HEK293 (cell line): ENCODE data around the gene RNF151.

Experiments
- CTCF ChIA-PET: fragments of 350-600 bp; formaldehyde crosslinking; extraction: SDS; loops from one replicate; lab custom pipeline; 2021; ENCODE audit warnings: antibody characterized with exemption; lab: Yijun Ruan, JAX
- POLR2A ChIA-PET: fragments of 300-600 bp; formaldehyde crosslinking; extraction: SDS; loops from one replicate; lab custom pipeline; 2020; ENCODE audit warnings: antibody characterized with exemption, inconsistent platforms; lab: Yijun Ruan, JAX
- H3K27ac ChIP-seq: fragments of 200-500 bp; sonication (Bioruptor generic); 2 replicates; pipeline ENCODE4 v1.5.1; 2014; ENCODE audit warnings: low read depth, low read length, control low read depth, inconsistent platforms; ENCODE audit errors: extremely low read depth
- H3K36me3 ChIP-seq, 2 experiments: fragments of 200-500 bp in 1 of 2; sonication (Bioruptor generic) in 1 of 2; 1 replicate in 1 of 2; 2 replicates in 1 of 2; pipeline ENCODE4 v1.5.1; 2014 to 2017; ENCODE audit warnings: inconsistent platforms in 2 of 2, low read length in 2 of 2; ENCODE audit not compliant: control insufficient read depth in 2 of 2, insufficient read depth in 1 of 2
- H3K4me1 ChIP-seq: fragments of 200-500 bp; sonication (Bioruptor generic); 2 replicates; pipeline ENCODE4 v1.5.1; 2014; ENCODE audit warnings: mild to moderate bottlenecking, low read length, inconsistent platforms; ENCODE audit not compliant: control insufficient read depth, insufficient read depth
- H3K4me3 ChIP-seq: 2 replicates; pipeline ENCODE4 v1.5.1; 2011; ENCODE audit warnings: low read depth, mild to moderate bottlenecking, control low read depth, low read length, moderate library complexity
- H3K9me3 ChIP-seq: fragments of 200-500 bp; sonication (Bioruptor generic); 2 replicates; pipeline ENCODE4 v1.5.1; 2014; ENCODE audit warnings: low read depth, low read length, inconsistent platforms; ENCODE audit not compliant: control insufficient read depth, insufficient read depth
- PATZ1 ChIP-seq: fragments of 450-650 bp; formaldehyde crosslinking; IDR thresholded peaks from 2 replicates; pipeline ENCODE4 v1.5.1; 2016; ENCODE audit warnings: missing biosample characterization, missing genetic modification characterization
- ZBTB20 ChIP-seq: fragments of 450-650 bp; formaldehyde crosslinking; IDR thresholded peaks from 2 replicates; pipeline ENCODE4 v1.5.1; 2016; ENCODE audit warnings: missing biosample characterization, missing genetic modification characterization
- ZBTB7A ChIP-seq: fragments of 450-650 bp; formaldehyde crosslinking; IDR thresholded peaks from 2 replicates; pipeline ENCODE4 v1.5.1; 2016; ENCODE audit warnings: low read depth, missing biosample characterization, missing genetic modification characterization
- ZNF138 ChIP-seq: fragments of 450-650 bp; formaldehyde crosslinking; IDR thresholded peaks from 2 replicates; pipeline ENCODE4 v1.5.1; 2016; ENCODE audit warnings: missing biosample characterization, missing genetic modification characterization, borderline replicate concordance
- ZNF146 ChIP-seq: fragments of 450-650 bp; formaldehyde crosslinking; IDR thresholded peaks from 2 replicates; pipeline ENCODE4 v1.5.1; 2016; ENCODE audit warnings: missing biosample characterization, missing genetic modification characterization
- ZNF274 ChIP-seq, 2 experiments: fragments of 200-500 bp in 1 of 2; fragments of 450-650 bp in 1 of 2; sonication (Bioruptor generic) in 1 of 2; formaldehyde crosslinking in 1 of 2; IDR thresholded peaks; 2 replicates each; pipeline versions ENCODE4 v1.5.1 to v1.6.1; 2014 to 2016; ENCODE audit warnings: borderline replicate concordance in 1 of 2, inconsistent platforms in 1 of 2, low read length in 1 of 2, missing biosample characterization in 1 of 2, missing genetic modification characterization in 1 of 2
- ZNF311 ChIP-seq: fragments of 450-650 bp; formaldehyde crosslinking; IDR thresholded peaks from 2 replicates; pipeline ENCODE4 v1.5.1; 2017; ENCODE audit warnings: missing biosample characterization, missing genetic modification characterization, borderline replicate concordance
- ZNF366 ChIP-seq: fragments of 450-650 bp; formaldehyde crosslinking; conservative IDR thresholded peaks from 2 replicates; pipeline ENCODE4 v1.5.1; 2016; ENCODE audit warnings: missing biosample characterization, missing genetic modification characterization
- ZNF37A ChIP-seq: fragments of 450-650 bp; IDR thresholded peaks from 2 replicates; pipeline ENCODE4 v1.5.1; 2018; ENCODE audit warnings: missing biosample characterization, missing genetic modification characterization
- ZNF645 ChIP-seq: fragments of 450-650 bp; formaldehyde crosslinking; IDR thresholded peaks from 2 replicates; pipeline ENCODE4; 2016; ENCODE audit warnings: missing biosample characterization, missing genetic modification characterization
- ZNF658 ChIP-seq: fragments of 450-650 bp; formaldehyde crosslinking; IDR thresholded peaks from 2 replicates; pipeline ENCODE4; 2016; ENCODE audit warnings: missing biosample characterization, missing genetic modification characterization
- ZNF707 ChIP-seq: fragments of 450-650 bp; formaldehyde crosslinking; IDR thresholded peaks from 2 replicates; pipeline ENCODE4 v1.5.1; 2016; ENCODE audit warnings: missing biosample characterization, missing genetic modification characterization
- ZNF747 ChIP-seq: fragments of 450-650 bp; formaldehyde crosslinking; IDR thresholded peaks from 2 replicates; pipeline ENCODE4 v1.5.1; 2016; ENCODE audit warnings: missing biosample characterization, missing genetic modification characterization
- ZSCAN16 ChIP-seq: fragments of 450-650 bp; formaldehyde crosslinking; IDR thresholded peaks from 2 replicates; pipeline ENCODE4 v1.5.1; 2016; ENCODE audit warnings: missing biosample characterization, missing genetic modification characterization
- TF ChIP-seq, protein P1 (sequence below): fragments of 450-650 bp; formaldehyde crosslinking; conservative IDR thresholded peaks from 2 replicates; pipeline ENCODE4 v1.5.1; 2016; ENCODE audit warnings: low read depth, missing biosample characterization, missing genetic modification characterization
- TF ChIP-seq, protein P2 (sequence below): fragments of 450-650 bp; formaldehyde crosslinking; IDR thresholded peaks from 2 replicates; pipeline ENCODE4 v1.5.1; 2016; ENCODE audit warnings: missing biosample characterization, missing genetic modification characterization
- TF ChIP-seq, protein P3 (sequence below): fragments of 450-650 bp; formaldehyde crosslinking; IDR thresholded peaks from 2 replicates; pipeline ENCODE4 v1.5.1; 2016; ENCODE audit warnings: missing biosample characterization, missing genetic modification characterization

The RNF151 gene

GRCh38 chr16:1963806-1964505 is 2.7 kb upstream of the RNF151 start (continued):
- TF ChIP-seq, protein P1, sequence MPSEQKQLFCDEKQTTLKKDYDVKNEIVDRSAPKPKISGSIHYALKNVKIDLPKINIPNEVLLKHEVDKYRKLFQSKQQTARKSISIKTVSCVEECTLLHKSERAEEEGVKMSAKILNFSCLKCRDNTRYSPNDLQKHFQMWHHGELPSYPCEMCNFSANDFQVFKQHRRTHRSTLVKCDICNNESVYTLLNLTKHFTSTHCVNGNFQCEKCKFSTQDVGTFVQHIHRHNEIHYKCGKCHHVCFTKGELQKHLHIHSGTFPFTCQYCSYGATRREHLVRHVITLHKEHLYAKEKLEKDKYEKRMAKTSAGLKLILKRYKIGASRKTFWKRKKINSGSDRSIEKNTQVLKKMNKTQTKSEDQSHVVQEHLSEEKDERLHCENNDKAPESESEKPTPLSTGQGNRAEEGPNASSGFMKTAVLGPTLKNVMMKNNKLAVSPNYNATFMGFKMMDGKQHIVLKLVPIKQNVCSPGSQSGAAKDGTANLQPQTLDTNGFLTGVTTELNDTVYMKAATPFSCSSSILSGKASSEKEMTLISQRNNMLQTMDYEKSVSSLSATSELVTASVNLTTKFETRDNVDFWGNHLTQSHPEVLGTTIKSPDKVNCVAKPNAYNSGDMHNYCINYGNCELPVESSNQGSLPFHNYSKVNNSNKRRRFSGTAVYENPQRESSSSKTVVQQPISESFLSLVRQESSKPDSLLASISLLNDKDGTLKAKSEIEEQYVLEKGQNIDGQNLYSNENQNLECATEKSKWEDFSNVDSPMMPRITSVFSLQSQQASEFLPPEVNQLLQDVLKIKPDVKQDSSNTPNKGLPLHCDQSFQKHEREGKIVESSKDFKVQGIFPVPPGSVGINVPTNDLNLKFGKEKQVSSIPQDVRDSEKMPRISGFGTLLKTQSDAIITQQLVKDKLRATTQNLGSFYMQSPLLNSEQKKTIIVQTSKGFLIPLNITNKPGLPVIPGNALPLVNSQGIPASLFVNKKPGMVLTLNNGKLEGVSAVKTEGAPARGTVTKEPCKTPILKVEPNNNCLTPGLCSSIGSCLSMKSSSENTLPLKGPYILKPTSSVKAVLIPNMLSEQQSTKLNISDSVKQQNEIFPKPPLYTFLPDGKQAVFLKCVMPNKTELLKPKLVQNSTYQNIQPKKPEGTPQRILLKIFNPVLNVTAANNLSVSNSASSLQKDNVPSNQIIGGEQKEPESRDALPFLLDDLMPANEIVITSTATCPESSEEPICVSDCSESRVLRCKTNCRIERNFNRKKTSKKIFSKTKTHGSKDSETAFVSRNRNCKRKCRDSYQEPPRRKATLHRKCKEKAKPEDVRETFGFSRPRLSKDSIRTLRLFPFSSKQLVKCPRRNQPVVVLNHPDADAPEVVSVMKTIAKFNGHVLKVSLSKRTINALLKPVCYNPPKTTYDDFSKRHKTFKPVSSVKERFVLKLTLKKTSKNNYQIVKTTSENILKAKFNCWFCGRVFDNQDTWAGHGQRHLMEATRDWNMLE, result no peak

- no peaks in the 10 kb centered on the region; the same call in 1 of the 2 replicates for H3K4me1 ChIP-seq
- peak within 1 kb of the TSS; percentile 100 for H3K27ac ChIP-seq
- H3K4me3 ChIP-seq, result peak within 1 kb of the TSS; percentile 94
- H3K36me3 ChIP-seq, result peaks cover 0 to 42% of the 10 kb centered on the region in 2 experiments; a peak in 1 of 3 replicates
- ChIA-PET CTCF (interaction anchor here (0.6 to 1.0 kb wide), 2 partner anchors 39 to 153 kb away, joined by 3 read pairs; no protein-coding TSS in a partner anchor), POLR2A (interaction anchor here (0.5 to 2.7 kb wide), 57 partner anchors 9 to 1194 kb away, joined by 3 to 76 read pairs (median 5); partner anchors contain the start of genes E4F1, ECI1, EME2 and FAHD1)
- H3K9me3 ChIP-seq, result no peaks in the 10 kb centered on the region
- TF ChIP-seq, protein P2, sequence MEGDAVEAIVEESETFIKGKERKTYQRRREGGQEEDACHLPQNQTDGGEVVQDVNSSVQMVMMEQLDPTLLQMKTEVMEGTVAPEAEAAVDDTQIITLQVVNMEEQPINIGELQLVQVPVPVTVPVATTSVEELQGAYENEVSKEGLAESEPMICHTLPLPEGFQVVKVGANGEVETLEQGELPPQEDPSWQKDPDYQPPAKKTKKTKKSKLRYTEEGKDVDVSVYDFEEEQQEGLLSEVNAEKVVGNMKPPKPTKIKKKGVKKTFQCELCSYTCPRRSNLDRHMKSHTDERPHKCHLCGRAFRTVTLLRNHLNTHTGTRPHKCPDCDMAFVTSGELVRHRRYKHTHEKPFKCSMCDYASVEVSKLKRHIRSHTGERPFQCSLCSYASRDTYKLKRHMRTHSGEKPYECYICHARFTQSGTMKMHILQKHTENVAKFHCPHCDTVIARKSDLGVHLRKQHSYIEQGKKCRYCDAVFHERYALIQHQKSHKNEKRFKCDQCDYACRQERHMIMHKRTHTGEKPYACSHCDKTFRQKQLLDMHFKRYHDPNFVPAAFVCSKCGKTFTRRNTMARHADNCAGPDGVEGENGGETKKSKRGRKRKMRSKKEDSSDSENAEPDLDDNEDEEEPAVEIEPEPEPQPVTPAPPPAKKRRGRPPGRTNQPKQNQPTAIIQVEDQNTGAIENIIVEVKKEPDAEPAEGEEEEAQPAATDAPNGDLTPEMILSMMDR (tag by site-specific recombination), result no peak; the same call in 1 of the 2 replicates
- TF ChIP-seq ZBTB7A (tag by site-specific recombination) (peak; percentile 74; the same call in 1 of the 2 replicates), ZNF311 (tag by site-specific recombination) (no peak), ZNF747 (no peak), ZNF146 (tag by site-specific recombination) (no peak), PATZ1 (peak; percentile 70), ZNF138 (tag by site-specific recombination) (no peak), ZNF37A (no peak), ZNF645 (0 out of 2 replicates have a peak, but pooled peaks have one; percentile 43), ZNF658 (tag by site-specific recombination) (no peak), ZNF274 (IDR thresholded peaks at IDR 0.05; ENCODE audit: low read length) (no peak), ZNF274 (tag by site-specific recombination; IDR thresholded peaks at IDR 0.05; ENCODE audit: borderline replicate concordance) (no peak), ZSCAN16 (tag by site-specific recombination) (no peak), ZNF707 (tag by site-specific recombination) (no peak), ZBTB20 (tag by site-specific recombination) (peak; percentile 98), ZNF366 (peak; percentile 88)
- TF ChIP-seq, protein P3, sequence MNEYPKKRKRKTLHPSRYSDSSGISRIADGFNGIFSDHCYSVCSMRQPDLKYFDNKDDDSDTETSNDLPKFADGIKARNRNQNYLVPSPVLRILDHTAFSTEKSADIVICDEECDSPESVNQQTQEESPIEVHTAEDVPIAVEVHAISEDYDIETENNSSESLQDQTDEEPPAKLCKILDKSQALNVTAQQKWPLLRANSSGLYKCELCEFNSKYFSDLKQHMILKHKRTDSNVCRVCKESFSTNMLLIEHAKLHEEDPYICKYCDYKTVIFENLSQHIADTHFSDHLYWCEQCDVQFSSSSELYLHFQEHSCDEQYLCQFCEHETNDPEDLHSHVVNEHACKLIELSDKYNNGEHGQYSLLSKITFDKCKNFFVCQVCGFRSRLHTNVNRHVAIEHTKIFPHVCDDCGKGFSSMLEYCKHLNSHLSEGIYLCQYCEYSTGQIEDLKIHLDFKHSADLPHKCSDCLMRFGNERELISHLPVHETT (tag by site-specific recombination), result peak; percentile 71
Observed at GRCh38 chr16:1964506-1965395, 1.9 kb upstream of the RNF151 start, which contains the start of gene RPS2. Gene RPS2 (minus strand): TSS chr16:1964826. CDS start chr16:1964625, 201 bp downstream.
